ENCODE data around the gene WWOX. TPM values are rescaled to one million over a fixed set of nuclear protein-coding genes. Genes with fewer than 3 reads are reported as not detected.

WWOX gene
- total and polyA plus RNA-seq, 2 donors (not counting 3 experiments of a cell fraction or from before 2014, with no cell fraction given): 6.2 to 12.5 TPM

GRCh38 chr16:78822509-78822908 is 723.1 kb downstream of the WWOX start:
- no peak overlapping the region for H3K27ac ChIP-seq (ENCODE audit: insufficient read depth, low read depth, low read length)
- FAIRE-seq (no peak), DNase-seq (ENCODE audit: low read depth, low spot score) (no peak)
- no peak overlapping the region for H3K4me3 ChIP-seq (replicated peaks in 1 of 3; ENCODE audit: insufficient read depth in 1 of 3, low read depth in 1 of 3, low read length in 3 of 3)
- TF ChIP-seq MAX (IDR thresholded peaks at IDR 0.05; ENCODE audit: insufficient read depth, insufficient read length) (no peak), GATA2 (IDR thresholded peaks at IDR 0.05; ENCODE audit: insufficient read depth, insufficient read length, low read depth, low read length) (no peak), POLR2A (IDR thresholded peaks at IDR 0.05; ENCODE audit: low read depth, low read length) (no peak)
- H3K79me2 ChIP-seq (ENCODE audit: control insufficient read depth, insufficient read depth, low read length): no peaks in the 10 kb centered on the region
- BruUV-seq (replicated peaks): no TSS peak
- H3K27me3 ChIP-seq (ENCODE audit: control insufficient read depth in 2 of 2, insufficient read depth in 2 of 2, low read length in 2 of 2): no peaks in the 10 kb centered on the region
- no peaks in the 10 kb centered on the region for H3K9me1 ChIP-seq (replicated peaks; ENCODE audit: control insufficient read depth, extremely low read depth, insufficient read depth, low read length)
- no peak overlapping the region for H2AFZ ChIP-seq (ENCODE audit: low read depth, low read length)
- H3K9me3 ChIP-seq (replicated peaks; ENCODE audit: control insufficient read depth, insufficient read depth, low read length): peaks cover 5% of the 10 kb centered on the region
- intact Hi-C loops (cut with micrococcal nuclease): no loop called here
- dilution Hi-C loops (cut with MboI; ENCODE audit: extremely low pct_ligation_motif_present, low sequenced_read_pairs): no loop called here
- H3K4me2 ChIP-seq (ENCODE audit: insufficient read depth, low read length): no peak overlapping the region
- no peaks in the 10 kb centered on the region for H3K4me1 ChIP-seq (ENCODE audit: control insufficient read depth, extremely low read depth, insufficient read depth, low read length)
- no peaks in the 10 kb centered on the region for H3K36me3 ChIP-seq (ENCODE audit: control insufficient read depth in 2 of 2, extremely low read depth in 1 of 2, insufficient read depth in 2 of 2, low read length in 2 of 2)
- H3K9ac ChIP-seq (replicated peaks; ENCODE audit: extremely low read depth, insufficient read depth, low read length): no peak overlapping the region
- ChIA-PET POLR2A (no interaction called here), CTCF (no interaction called here)
- H4K20me1 ChIP-seq (replicated peaks; ENCODE audit: control insufficient read depth, extremely low read depth, insufficient read depth, low read length): no peaks in the 10 kb centered on the region

- BruUV-seq (replicated peaks): no TSS peak
- Histone ChIP-seq H3K27me3 (ENCODE audit: control insufficient read depth in 2 of 2, insufficient read depth in 2 of 2, low read length in 2 of 2) (no peaks in the 10 kb centered on the region), H3K4me3 (replicated peaks in 1 of 3; ENCODE audit: insufficient read depth in 1 of 3, low read depth in 1 of 3, low read length in 3 of 3) (no peak overlapping the region), H3K9me3 (replicated peaks; ENCODE audit: control insufficient read depth, insufficient read depth, low read length) (peaks cover 6% of the 10 kb centered on the region), H3K4me2 (ENCODE audit: insufficient read depth, low read length) (no peak overlapping the region), H3K36me3 (ENCODE audit: control insufficient read depth in 2 of 2, extremely low read depth in 1 of 2, insufficient read depth in 2 of 2, low read length in 2 of 2) (no peaks in the 10 kb centered on the region), H2AFZ (ENCODE audit: low read depth, low read length) (no peak overlapping the region), H3K79me2 (ENCODE audit: control insufficient read depth, insufficient read depth, low read length) (no peaks in the 10 kb centered on the region), H3K9ac (replicated peaks; ENCODE audit: extremely low read depth, insufficient read depth, low read length) (no peak overlapping the region), H3K9me1 (replicated peaks; ENCODE audit: control insufficient read depth, extremely low read depth, insufficient read depth, low read length) (no peaks in the 10 kb centered on the region), H4K20me1 (replicated peaks; ENCODE audit: control insufficient read depth, extremely low read depth, insufficient read depth, low read length) (no peaks in the 10 kb centered on the region), H3K4me1 (ENCODE audit: control insufficient read depth, extremely low read depth, insufficient read depth, low read length) (no peaks in the 10 kb centered on the region), H3K27ac (ENCODE audit: insufficient read depth, low read depth, low read length) (no peak overlapping the region)
- dilution Hi-C loops (cut with MboI; ENCODE audit: extremely low pct_ligation_motif_present, low sequenced_read_pairs): no loop called here
- DNase-seq (ENCODE audit: low read depth, low spot score): no peak
- CTCF ChIA-PET: no interaction called here
- no peak for TF ChIP-seq JUN (IDR thresholded peaks at IDR 0.05; ENCODE audit: borderline replicate concordance, insufficient read depth, insufficient read length, low read depth)
- no peak for TF ChIP-seq MAX (IDR thresholded peaks at IDR 0.05; ENCODE audit: insufficient read depth, insufficient read length)
- no peak for TF ChIP-seq MYC (IDR thresholded peaks at IDR 0.05; ENCODE audit: low read depth, low read length)
- no peak for TF ChIP-seq POLR2A (IDR thresholded peaks at IDR 0.05; ENCODE audit: low read depth, low read length)
- no peak for TF ChIP-seq CTCF (IDR thresholded peaks at IDR 0.05; ENCODE audit: extremely low read depth in 1 of 2, insufficient read depth in 1 of 2, low read depth in 1 of 2, low read length in 2 of 2)
- no peak for TF ChIP-seq GATA2 (IDR thresholded peaks at IDR 0.05; ENCODE audit: insufficient read depth, insufficient read length, low read depth, low read length)
- TF ChIP-seq EZH2 (IDR thresholded peaks at IDR 0.05; ENCODE audit: borderline replicate concordance, low read depth, low read length, severe bottlenecking): no peak
- no peak for TF ChIP-seq FOS (IDR thresholded peaks at IDR 0.05; ENCODE audit: borderline replicate concordance, insufficient read depth, low read length)
- TF ChIP-seq POLR2AphosphoS5 (IDR thresholded peaks at IDR 0.05; ENCODE audit: insufficient read depth, low read depth, low read length): no peak
- POLR2A ChIA-PET: no interaction called here
- no peak for FAIRE-seq
- intact Hi-C loops (cut with micrococcal nuclease): no loop called here
Observed at GRCh38 chr16:78823027-78823426, 723.6 kb downstream of the WWOX start.
